Stimulated activated CD8-positive, alpha-beta memory T cell treated with anti-CD3 and anti-CD28 coated beads, Interleukin-7, amount 100 ng/mL, for 4 hours (primary cell): ENCODE data around the gene BCL2L13.

Experiments
- DNase-seq, 2 donors: peaks; one replicate each; pipeline ENCODE4 v3.0.0-alpha.2; 2020; ENCODE audit warnings: low read depth in 2 of 2

The BCL2L13 gene

GRCh38 chr22:17638432-17639246 is at the start of gene BCL2L13:
TSS of gene BCL2L13 (plus strand) at chr22:17638757. CDS start at chr22:17655712, 16,955 bp downstream.
- DNase-seq: peak; percentile 76 to 83

GRCh38 chr22:17589810-17590375 is 48.7 kb upstream of the BCL2L13 start:
- no peak for DNase-seq

GRCh38 chr22:17590586-17590985 is 48.0 kb upstream of the BCL2L13 start:
- DNase-seq: no peak

GRCh38 chr22:17592201-17592600 is 46.4 kb upstream of the BCL2L13 start:
- DNase-seq: no peak

GRCh38 chr22:17596226-17596625 is 42.3 kb upstream of the BCL2L13 start:
- no peak for DNase-seq

GRCh38 chr22:17597217-17597616 is 41.3 kb upstream of the BCL2L13 start:
- DNase-seq: no peak

- no peak for DNase-seq
These were observed 40.2 kb upstream of the BCL2L13 start for GRCh38 chr22:17598318-17598717.

GRCh38 chr22:17601031-17601430 is 37.5 kb upstream of the BCL2L13 start:
- no peak for DNase-seq

GRCh38 chr22:17603668-17604067 is 34.9 kb upstream of the BCL2L13 start:
- no peak for DNase-seq

- DNase-seq: no peak
These were observed 32.1 kb upstream of the BCL2L13 start for GRCh38 chr22:17606496-17606895.

- no peak for DNase-seq
These were observed 30.6 kb upstream of the BCL2L13 start for GRCh38 chr22:17607891-17608521.

- no peak for DNase-seq
These were observed 26.5 kb upstream of the BCL2L13 start for GRCh38 chr22:17612057-17612456.

GRCh38 chr22:17613280-17613679 is 25.3 kb upstream of the BCL2L13 start:
- no peak for DNase-seq

GRCh38 chr22:17627961-17628405 is 10.6 kb upstream of the BCL2L13 start:
- DNase-seq: no peak

- peak; percentile 89 to 92 for DNase-seq
These were observed 10.0 kb upstream of the BCL2L13 start, which contains the start of gene ATP6V1E1 for GRCh38 chr22:17628406-17629172. TSS of gene ATP6V1E1 (minus strand) at chr22:17628749. CDS start at chr22:17628635, 114 bp downstream.

GRCh38 chr22:17629173-17629489 is 9.4 kb upstream of the BCL2L13 start:
- no peak for DNase-seq

GRCh38 chr22:17629641-17630040 is 8.9 kb upstream of the BCL2L13 start:
- no peak for DNase-seq

- no peak for DNase-seq
These were observed 7.4 kb upstream of the BCL2L13 start for GRCh38 chr22:17631076-17631565.

GRCh38 chr22:17633217-17633997 is 5.2 kb upstream of the BCL2L13 start:
- DNase-seq: no peak

GRCh38 chr22:17633998-17634323 is 4.6 kb upstream of the BCL2L13 start:
- no peak for DNase-seq

- DNase-seq: no peak
These were observed 3.9 kb upstream of the BCL2L13 start for GRCh38 chr22:17634696-17635095.
